ENCODE measurements around the gene LSM4. TPM values are rescaled to one million over a fixed set of nuclear protein-coding genes. Genes with fewer than 3 reads are reported as not detected.
A peak's percentile ranks its signal among the peaks of the same experiment; 100 is the strongest.

Gene LSM4
- total and polyA plus RNA-seq, 2 of the 13 experiments (the other 11 are each of a cell fraction or from before 2014, with no cell fraction given), result 65.8 to 166 TPM

- TF ChIP-seq, protein P1, sequence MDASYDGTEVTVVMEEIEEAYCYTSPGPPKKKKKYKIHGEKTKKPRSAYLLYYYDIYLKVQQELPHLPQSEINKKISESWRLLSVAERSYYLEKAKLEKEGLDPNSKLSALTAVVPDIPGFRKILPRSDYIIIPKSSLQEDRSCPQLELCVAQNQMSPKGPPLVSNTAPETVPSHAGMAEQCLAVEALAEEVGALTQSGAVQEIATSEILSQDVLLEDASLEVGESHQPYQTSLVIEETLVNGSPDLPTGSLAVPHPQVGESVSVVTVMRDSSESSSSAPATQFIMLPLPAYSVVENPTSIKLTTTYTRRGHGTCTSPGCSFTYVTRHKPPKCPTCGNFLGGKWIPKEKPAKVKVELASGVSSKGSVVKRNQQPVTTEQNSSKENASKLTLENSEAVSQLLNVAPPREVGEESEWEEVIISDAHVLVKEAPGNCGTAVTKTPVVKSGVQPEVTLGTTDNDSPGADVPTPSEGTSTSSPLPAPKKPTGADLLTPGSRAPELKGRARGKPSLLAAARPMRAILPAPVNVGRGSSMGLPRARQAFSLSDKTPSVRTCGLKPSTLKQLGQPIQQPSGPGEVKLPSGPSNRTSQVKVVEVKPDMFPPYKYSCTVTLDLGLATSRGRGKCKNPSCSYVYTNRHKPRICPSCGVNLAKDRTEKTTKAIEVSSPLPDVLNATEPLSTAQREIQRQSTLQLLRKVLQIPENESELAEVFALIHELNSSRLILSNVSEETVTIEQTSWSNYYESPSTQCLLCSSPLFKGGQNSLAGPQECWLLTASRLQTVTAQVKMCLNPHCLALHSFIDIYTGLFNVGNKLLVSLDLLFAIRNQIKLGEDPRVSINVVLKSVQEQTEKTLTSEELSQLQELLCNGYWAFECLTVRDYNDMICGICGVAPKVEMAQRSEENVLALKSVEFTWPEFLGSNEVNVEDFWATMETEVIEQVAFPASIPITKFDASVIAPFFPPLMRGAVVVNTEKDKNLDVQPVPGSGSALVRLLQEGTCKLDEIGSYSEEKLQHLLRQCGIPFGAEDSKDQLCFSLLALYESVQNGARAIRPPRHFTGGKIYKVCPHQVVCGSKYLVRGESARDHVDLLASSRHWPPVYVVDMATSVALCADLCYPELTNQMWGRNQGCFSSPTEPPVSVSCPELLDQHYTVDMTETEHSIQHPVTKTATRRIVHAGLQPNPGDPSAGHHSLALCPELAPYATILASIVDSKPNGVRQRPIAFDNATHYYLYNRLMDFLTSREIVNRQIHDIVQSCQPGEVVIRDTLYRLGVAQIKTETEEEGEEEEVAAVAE (CRISPR knock-in tag; IDR thresholded peaks at IDR 0.05; ENCODE audit: borderline replicate concordance), result 0 out of 2 replicates have a peak, but pooled peaks have one; percentile 47
- TF ChIP-seq TEAD3 (CRISPR knock-in tag; optimal IDR thresholded peaks at IDR 0.05; ENCODE audit: borderline replicate concordance) (peak; percentile 90), ZC3H4 (CRISPR knock-in tag; IDR thresholded peaks at IDR 0.05; ENCODE audit: borderline replicate concordance) (no peak), ZNF567 (CRISPR knock-in tag; IDR thresholded peaks at IDR 0.05; ENCODE audit: borderline replicate concordance) (no peak), CCDC6 (CRISPR knock-in tag; IDR thresholded peaks at IDR 0.05) (peak; percentile 84; the same call in 1 of the 2 replicates), ZNF224 (CRISPR knock-in tag; IDR thresholded peaks at IDR 0.05) (no peak), MYC (CRISPR knock-in tag; IDR thresholded peaks at IDR 0.05; ENCODE audit: borderline replicate concordance) (no peak; the same call in 1 of the 2 replicates), FOXA1 (IDR thresholded peaks at IDR 0.05) (peak; percentile 71), FOXA1 (CRISPR knock-in tag; IDR thresholded peaks at IDR 0.05) (peak; percentile 93), CEBPB (IDR thresholded peaks at IDR 0.05; ENCODE audit: borderline replicate concordance, low read depth, low read length) (no peak), ZNF629 (CRISPR knock-in tag; conservative IDR thresholded peaks at IDR 0.05) (no peak; the same call in 1 of the 2 replicates), DZIP1 (CRISPR knock-in tag; IDR thresholded peaks at IDR 0.05) (no peak), PHF21A (CRISPR knock-in tag; IDR thresholded peaks at IDR 0.05) (peak; percentile 98), KDM3A (CRISPR knock-in tag; IDR thresholded peaks at IDR 0.05; ENCODE audit: low read depth) (peak; percentile 70), KLF11 (CRISPR knock-in tag; IDR thresholded peaks at IDR 0.05) (no peak)
- TF ChIP-seq, protein P2, sequence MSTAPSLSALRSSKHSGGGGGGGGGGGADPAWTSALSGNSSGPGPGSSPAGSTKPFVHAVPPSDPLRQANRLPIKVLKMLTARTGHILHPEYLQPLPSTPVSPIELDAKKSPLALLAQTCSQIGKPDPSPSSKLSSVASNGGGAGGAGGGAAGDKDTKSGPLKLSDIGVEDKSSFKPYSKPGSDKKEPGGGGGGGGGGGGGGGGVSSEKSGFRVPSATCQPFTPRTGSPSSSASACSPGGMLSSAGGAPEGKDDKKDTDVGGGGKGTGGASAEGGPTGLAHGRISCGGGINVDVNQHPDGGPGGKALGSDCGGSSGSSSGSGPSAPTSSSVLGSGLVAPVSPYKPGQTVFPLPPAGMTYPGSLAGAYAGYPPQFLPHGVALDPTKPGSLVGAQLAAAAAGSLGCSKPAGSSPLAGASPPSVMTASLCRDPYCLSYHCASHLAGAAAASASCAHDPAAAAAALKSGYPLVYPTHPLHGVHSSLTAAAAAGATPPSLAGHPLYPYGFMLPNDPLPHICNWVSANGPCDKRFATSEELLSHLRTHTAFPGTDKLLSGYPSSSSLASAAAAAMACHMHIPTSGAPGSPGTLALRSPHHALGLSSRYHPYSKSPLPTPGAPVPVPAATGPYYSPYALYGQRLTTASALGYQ (CRISPR knock-in tag; IDR thresholded peaks at IDR 0.05), result peak; percentile 55; the same call in 1 of the 2 replicates
- TF ChIP-seq, protein P3, sequence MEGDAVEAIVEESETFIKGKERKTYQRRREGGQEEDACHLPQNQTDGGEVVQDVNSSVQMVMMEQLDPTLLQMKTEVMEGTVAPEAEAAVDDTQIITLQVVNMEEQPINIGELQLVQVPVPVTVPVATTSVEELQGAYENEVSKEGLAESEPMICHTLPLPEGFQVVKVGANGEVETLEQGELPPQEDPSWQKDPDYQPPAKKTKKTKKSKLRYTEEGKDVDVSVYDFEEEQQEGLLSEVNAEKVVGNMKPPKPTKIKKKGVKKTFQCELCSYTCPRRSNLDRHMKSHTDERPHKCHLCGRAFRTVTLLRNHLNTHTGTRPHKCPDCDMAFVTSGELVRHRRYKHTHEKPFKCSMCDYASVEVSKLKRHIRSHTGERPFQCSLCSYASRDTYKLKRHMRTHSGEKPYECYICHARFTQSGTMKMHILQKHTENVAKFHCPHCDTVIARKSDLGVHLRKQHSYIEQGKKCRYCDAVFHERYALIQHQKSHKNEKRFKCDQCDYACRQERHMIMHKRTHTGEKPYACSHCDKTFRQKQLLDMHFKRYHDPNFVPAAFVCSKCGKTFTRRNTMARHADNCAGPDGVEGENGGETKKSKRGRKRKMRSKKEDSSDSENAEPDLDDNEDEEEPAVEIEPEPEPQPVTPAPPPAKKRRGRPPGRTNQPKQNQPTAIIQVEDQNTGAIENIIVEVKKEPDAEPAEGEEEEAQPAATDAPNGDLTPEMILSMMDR (CRISPR knock-in tag; IDR thresholded peaks at IDR 0.05), result no peak
Observed at GRCh38 chr19:18319591-18320135, 3.2 kb downstream of the LSM4 start (continued).
